Bronchial epithelial cell (primary cell): ENCODE data around the gene LIPE. TPM values are rescaled to one million over a fixed set of nuclear protein-coding genes. Genes with fewer than 3 reads are reported as not detected.
A peak's percentile ranks its signal among the peaks of the same experiment; 100 is the strongest.
"Not testable (repeated sequence)": the region's sequence is repeated elsewhere in the genome, so short reads cannot be mapped to it uniquely, and the experiment has no call there.

ENCODE experiments used
- DNase-seq: peaks from one replicate; pipeline ENCODE4 v3.0.0-alpha.2; 2010; ENCODE audit warnings: low read depth
- FAIRE-seq: peaks from 2 replicates; lab custom pipeline; 2011; peaks lifted over from hg19 to GRCh38; lab: Jason Lieb, UNC
- H3K27me3 ChIP-seq: 2 replicates; pipeline ENCODE4 v1.5.1; 2011; ENCODE audit warnings: low read length; ENCODE audit not compliant: control insufficient read depth, insufficient read depth
- H3K36me3 ChIP-seq: 2 replicates; pipeline ENCODE4 v1.5.1; 2011; ENCODE audit warnings: low read length; ENCODE audit not compliant: control insufficient read depth, insufficient read depth
- H3K4me3 ChIP-seq: 2 replicates; pipeline ENCODE4 v1.5.1; 2011; ENCODE audit warnings: mild to moderate bottlenecking, low read depth, low read length, control low read depth
- CTCF ChIP-seq: IDR thresholded peaks from 2 replicates; pipeline ENCODE4 v1.5.1; 2011; ENCODE audit warnings: mild to moderate bottlenecking, moderate library complexity, low read length, control low read depth, inconsistent platforms; ENCODE audit not compliant: insufficient read depth, severe bottlenecking
- total RNA-seq: library from RNA; depleted of rRNA; stranded (reverse); fragments of >200 nt; gene quantifications from 2 replicates; pipeline ENCODE4 v1.2.1, GENCODE V29; 2014

LIPE gene
- total RNA-seq, 1 donor from 2014 or later, result 7.6 TPM

DNA sequence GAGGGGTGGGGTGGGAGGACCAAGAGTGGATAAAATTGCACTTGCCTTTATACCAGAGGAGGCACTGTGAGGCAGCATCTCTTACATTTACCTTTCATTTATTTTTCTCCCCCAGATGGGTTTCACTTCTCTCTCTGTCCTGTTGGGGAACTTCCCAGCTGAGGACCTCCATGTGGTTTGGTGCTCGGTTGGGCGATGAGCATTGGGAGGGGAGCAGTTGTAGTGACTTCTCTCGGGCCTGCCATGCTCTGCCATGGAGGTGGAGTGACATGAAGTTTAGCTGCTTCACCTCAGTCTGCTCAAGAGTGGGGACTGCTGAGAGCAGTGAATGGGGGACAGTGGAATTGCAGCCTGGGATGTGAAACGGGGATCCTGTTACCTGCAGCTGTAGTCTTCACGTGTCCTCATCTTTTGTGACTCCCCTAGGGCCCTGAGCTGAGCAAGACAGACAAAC lies 38.7 kb upstream of the LIPE start:
- Histone ChIP-seq H3K36me3 (no peaks in the 10 kb centered on the region), H3K4me3 (no peak overlapping the region), H3K27me3 (no peaks in the 10 kb centered on the region)
- no peak for DNase-seq
- no peak for FAIRE-seq
- no peak for TF ChIP-seq CTCF

DNA sequence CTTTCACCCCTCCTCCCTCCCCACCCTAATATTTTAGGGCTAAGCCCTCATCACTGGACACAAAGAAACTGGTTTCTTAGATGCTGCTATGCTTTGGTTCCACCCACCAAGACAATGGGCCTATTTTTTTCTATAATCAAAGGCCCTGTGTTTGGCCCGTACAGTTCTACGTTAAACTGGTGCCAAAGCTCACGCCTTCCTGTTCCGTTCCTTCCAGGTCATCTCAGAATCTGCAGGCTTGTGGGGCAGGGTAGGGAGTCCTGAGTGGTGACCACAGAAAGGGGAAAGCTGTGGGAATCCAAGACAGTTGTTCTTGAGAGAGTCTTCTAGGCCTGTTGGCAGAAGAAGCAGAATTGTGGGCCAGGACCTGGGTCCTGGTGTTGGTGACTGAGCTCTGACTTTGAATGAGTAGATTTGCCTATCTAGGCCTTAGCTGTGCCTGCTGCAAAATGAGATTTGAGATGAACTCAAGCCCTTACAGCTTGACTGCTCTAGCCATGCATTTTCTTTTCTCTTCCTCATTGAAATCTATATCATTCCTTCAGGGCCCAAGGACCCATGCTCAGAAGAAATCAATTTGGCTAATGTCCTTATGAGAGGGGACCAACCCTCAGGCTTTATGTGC lies 34.6 kb upstream of the LIPE start:
- FAIRE-seq, result no peak
- TF ChIP-seq CTCF, result no peak
- H3K27me3 ChIP-seq, result no peaks in the 10 kb centered on the region
- H3K4me3 ChIP-seq, result no peak overlapping the region
- no peaks in the 10 kb centered on the region for H3K36me3 ChIP-seq
- no peak for DNase-seq

- not testable (repeated sequence) for FAIRE-seq, DNase-seq, H3K4me3 ChIP-seq, H3K36me3 ChIP-seq, H3K27me3 ChIP-seq
Measured at GRCh38 chr19:42461231-42461630, 34.0 kb upstream of the LIPE start.

GRCh38 chr19:42459926-42460325 lies 32.7 kb upstream of the LIPE start:
- TF ChIP-seq CTCF, result no peak
- DNase-seq, result no peak
- FAIRE-seq, result no peak
- Histone ChIP-seq H3K36me3 (no peaks in the 10 kb centered on the region), H3K4me3 (no peak overlapping the region), H3K27me3 (no peaks in the 10 kb centered on the region)

- no peak for TF ChIP-seq CTCF
- H3K36me3 ChIP-seq, result no peaks in the 10 kb centered on the region
- no peaks in the 10 kb centered on the region for H3K27me3 ChIP-seq
- peak; percentile 98 for FAIRE-seq
- no peak overlapping the region for H3K4me3 ChIP-seq
- DNase-seq, result peak; percentile 99
Measured at GRCh38 chr19:42455621-42456081, 28.5 kb upstream of the LIPE start.

DNA sequence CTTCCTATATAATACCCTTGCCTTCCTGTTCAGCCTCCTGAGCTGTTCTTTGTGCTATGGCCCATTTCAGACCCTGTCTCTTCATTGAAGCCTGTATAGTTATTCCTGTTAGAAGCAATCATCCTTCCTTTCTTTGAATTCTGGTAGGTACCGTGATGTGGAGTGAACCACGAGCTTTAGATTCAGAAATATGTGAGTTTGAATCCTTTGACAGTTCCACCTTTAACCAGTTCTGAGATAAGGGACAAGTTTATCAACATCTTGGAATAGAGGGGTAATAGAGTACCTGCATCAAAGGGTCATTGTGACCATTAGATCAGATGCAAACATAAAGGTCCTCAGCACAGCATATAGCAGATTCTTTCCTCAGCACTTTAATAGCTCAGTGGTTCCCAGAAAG lies 27.9 kb upstream of the LIPE start:
- DNase-seq, result no peak
- Histone ChIP-seq H3K4me3 (no peak overlapping the region), H3K27me3 (no peaks in the 10 kb centered on the region), H3K36me3 (no peaks in the 10 kb centered on the region)
- TF ChIP-seq CTCF, result no peak
- no peak for FAIRE-seq
